Naive thymus-derived CD8-positive, alpha-beta T cell (primary cell): ENCODE results near the gene PRODH2. TPM values are rescaled to one million over a fixed set of nuclear protein-coding genes. Genes with fewer than 3 reads are reported as not detected.
A peak's percentile ranks its signal among the peaks of the same experiment; 100 is the strongest.

Experiments used
- ATAC-seq, 2 donors: fragments of 150-1000 bp; cut with Tn5 transposase in 1 of 2; sonication (Bioruptor Pico), chemical (Tn5 transposase) in 1 of 2; 1 replicate in 1 of 2; 2 replicates in 1 of 2; pipeline ENCODE4 v1.10.0; 2021; ENCODE audit warnings: mild to moderate bottlenecking in 2 of 2, moderate library complexity in 2 of 2
- POLR2A ChIA-PET: fragments of 350-600 bp; sonication (Branson Sonifier 250); formaldehyde crosslinking; loops from one replicate; lab custom pipeline; 2021; ENCODE audit warnings: antibody characterized with exemption; lab: Charles Lee
- DNase-seq, 10 donors: peaks; one replicate each; pipeline versions ENCODE4 v3.0.0 to v3.0.0-alpha.2; 2020 to 2022
- H3K27ac Mint-ChIP-seq, 10 donors: one replicate each; pipeline ENCODE4 v1.8.0; 2020 to 2022; ENCODE audit warnings: mild to moderate bottlenecking in 10 of 10, mixed read lengths in 10 of 10, moderate library complexity in 4 of 10, inconsistent platforms in 1 of 10
- H3K27me3 Mint-ChIP-seq, 5 donors: one replicate each; pipeline ENCODE4 v1.8.0; 2021 to 2022; ENCODE audit warnings: mixed read lengths in 5 of 5
- H3K36me3 Mint-ChIP-seq, 3 donors: one replicate each; pipeline ENCODE4 v1.8.0; 2020 to 2022; ENCODE audit warnings: mixed read lengths in 3 of 3, mild to moderate bottlenecking in 2 of 3, inconsistent platforms in 1 of 3
- H3K4me1 Mint-ChIP-seq, 4 donors: one replicate each; pipeline ENCODE4 v1.8.0; 2021 to 2022; ENCODE audit warnings: mixed read lengths in 4 of 4
- H3K4me3 Mint-ChIP-seq, 10 donors: one replicate each; pipeline ENCODE4 v1.8.0; 2020 to 2022; ENCODE audit warnings: mild to moderate bottlenecking in 10 of 10, mixed read lengths in 10 of 10, moderate library complexity in 6 of 10, inconsistent platforms in 1 of 10
- H3K9me3 Mint-ChIP-seq, 9 donors: one replicate each; pipeline ENCODE4 v1.8.0; 2020 to 2022; ENCODE audit warnings: mixed read lengths in 9 of 9, mild to moderate bottlenecking in 3 of 9, inconsistent platforms in 1 of 9, moderate library complexity in 1 of 9
- polyA plus RNA-seq, 3 donors: library from polyadenylated mRNA; unstranded; fragments of 300-500 nt; fragmentation: Illumina TruSeq; gene quantifications; one replicate each; pipeline ENCODE4 v1.2.3, GENCODE V29; 2021
- total RNA-seq, 8 experiments: library from RNA in 2 of 8; stranded (reverse) in 2 of 8; gene quantifications; one replicate each; pipeline ENCODE4 v1.2.3 and lab custom pipeline; 2021 to 2026

Gene PRODH2
- total and polyA plus RNA-seq, 5 experiments from 2014 or later = not detected

GRCh38 chr19:35851213-35852028, 38.8 kb upstream of the PRODH2 start:
- peak overlapping the region; percentile 7 to 47 (median 38) for H3K4me3 Mint-ChIP-seq
- peak in 5 of 10 donors; percentile 19 to 54 (median 32) for DNase-seq
- peaks cover 0 to 2% (median 0%) of the 10 kb centered on the region in 9 donors for H3K9me3 Mint-ChIP-seq
- peak; percentile 59 to 86 for ATAC-seq
- H3K27me3 Mint-ChIP-seq = peaks cover 18 to 77% (median 51%) of the 10 kb centered on the region in 5 donors
- H3K4me1 Mint-ChIP-seq = peaks cover 7 to 13% (median 11%) of the 10 kb centered on the region in 4 donors
- peak overlapping the region in 6 of 10 donors; percentile 29 to 84 (median 76) for H3K27ac Mint-ChIP-seq
- peaks cover 0 to 5% (median 0%) of the 10 kb centered on the region in 3 donors for H3K36me3 Mint-ChIP-seq
- POLR2A ChIA-PET = no interaction called here

- H3K27me3 Mint-ChIP-seq = peaks cover 24 to 76% (median 54%) of the 10 kb centered on the region in 5 donors
These were observed 36.4 kb upstream of the PRODH2 start for GRCh38 chr19:35848919-35849505.

GRCh38 chr19:35848486-35848885, 35.8 kb upstream of the PRODH2 start:
- POLR2A ChIA-PET = no interaction called here
- peak overlapping the region in 1 of 10 donors; percentile 12 for H3K4me3 Mint-ChIP-seq

More at GRCh38 chr19:35848919-35849505, 36.4 kb upstream of the PRODH2 start:
- peaks cover 0 to 3% (median 0%) of the 10 kb centered on the region in 9 donors for H3K9me3 Mint-ChIP-seq
- no peak overlapping the region for H3K27ac Mint-ChIP-seq
- ATAC-seq (no peak), DNase-seq (no peak)
- peaks cover 21 to 28% (median 25%) of the 10 kb centered on the region in 4 donors for H3K4me1 Mint-ChIP-seq
- POLR2A ChIA-PET = no interaction called here
- H3K4me3 Mint-ChIP-seq = no peak overlapping the region
- H3K36me3 Mint-ChIP-seq = peaks cover 0 to 10% (median 9%) of the 10 kb centered on the region in 3 donors

GRCh38 chr19:35847911-35848310, 35.3 kb upstream of the PRODH2 start:
- H3K27ac Mint-ChIP-seq = no peak overlapping the region
- no peak for ATAC-seq
- peaks cover 26 to 84% (median 59%) of the 10 kb centered on the region in 5 donors for H3K27me3 Mint-ChIP-seq
- peaks cover 0 to 8% (median 3%) of the 10 kb centered on the region in 9 donors for H3K9me3 Mint-ChIP-seq
- POLR2A ChIA-PET = no interaction called here
- DNase-seq = no peak
- H3K4me1 Mint-ChIP-seq = peaks cover 21 to 28% (median 24%) of the 10 kb centered on the region in 4 donors
- H3K36me3 Mint-ChIP-seq = peaks cover 0 to 11% (median 10%) of the 10 kb centered on the region in 3 donors
- H3K4me3 Mint-ChIP-seq = peak overlapping the region in 1 of 10 donors; percentile 39

More at GRCh38 chr19:35848486-35848885, 35.8 kb upstream of the PRODH2 start:
- ATAC-seq (no peak), DNase-seq (no peak)
- Mint-ChIP-seq H3K36me3 (peaks cover 0 to 10% (median 9%) of the 10 kb centered on the region in 3 donors), H3K4me1 (peaks cover 21 to 28% (median 25%) of the 10 kb centered on the region in 4 donors), H3K9me3 (peaks cover 0 to 6% (median 0%) of the 10 kb centered on the region in 9 donors), H3K27ac (peak overlapping the region in 1 of 10 donors; percentile 13), H3K27me3 (peaks cover 24 to 81% (median 59%) of the 10 kb centered on the region in 5 donors)

- peaks cover 0 to 15% (median 7%) of the 10 kb centered on the region in 9 donors for H3K9me3 Mint-ChIP-seq
- peak overlapping the region; percentile 26 to 82 (median 62) for H3K4me3 Mint-ChIP-seq
- POLR2A ChIA-PET = no interaction called here
- peaks cover 31 to 82% (median 61%) of the 10 kb centered on the region in 5 donors for H3K27me3 Mint-ChIP-seq
- ATAC-seq (peak; percentile 42 to 48), DNase-seq (no peak)
- H3K36me3 Mint-ChIP-seq = peaks cover 0 to 17% (median 10%) of the 10 kb centered on the region in 3 donors
- H3K4me1 Mint-ChIP-seq = peaks cover 18 to 27% (median 22%) of the 10 kb centered on the region in 4 donors
- H3K27ac Mint-ChIP-seq = no peak overlapping the region
These were observed 33.5 kb upstream of the PRODH2 start for GRCh38 chr19:35846038-35846668.

GRCh38 chr19:35845215-35846037, 32.8 kb upstream of the PRODH2 start:
- ATAC-seq (peak; percentile 46 to 53), DNase-seq (no peak)
- peaks cover 31 to 75% (median 54%) of the 10 kb centered on the region in 5 donors for H3K27me3 Mint-ChIP-seq
- peaks cover 0 to 17% (median 10%) of the 10 kb centered on the region in 3 donors for H3K36me3 Mint-ChIP-seq
- POLR2A ChIA-PET = no interaction called here
- peak overlapping the region; percentile 57 to 84 (median 78) for H3K4me3 Mint-ChIP-seq
- H3K4me1 Mint-ChIP-seq = peaks cover 15 to 21% (median 20%) of the 10 kb centered on the region in 4 donors
- peaks cover 0 to 15% (median 7%) of the 10 kb centered on the region in 9 donors for H3K9me3 Mint-ChIP-seq
- H3K27ac Mint-ChIP-seq = peak overlapping the region in 3 of 10 donors; percentile 41 to 49 (median 47)

- H3K4me3 Mint-ChIP-seq = peak overlapping the region; percentile 57 to 84 (median 78)
- peaks cover 0 to 17% (median 10%) of the 10 kb centered on the region in 3 donors for H3K36me3 Mint-ChIP-seq
- POLR2A ChIA-PET = no interaction called here
- DNase-seq (no peak), ATAC-seq (no peak)
- peaks cover 31 to 72% (median 54%) of the 10 kb centered on the region in 5 donors for H3K27me3 Mint-ChIP-seq
- peaks cover 0 to 20% (median 7%) of the 10 kb centered on the region in 9 donors for H3K9me3 Mint-ChIP-seq
- peak overlapping the region in 3 of 10 donors; percentile 41 to 47 (median 46) for H3K27ac Mint-ChIP-seq
- H3K4me1 Mint-ChIP-seq = peaks cover 15 to 21% (median 20%) of the 10 kb centered on the region in 4 donors
These were observed 32.0 kb upstream of the PRODH2 start for GRCh38 chr19:35844482-35845214.

GRCh38 chr19:35843676-35844481, 31.2 kb upstream of the PRODH2 start:
- Mint-ChIP-seq H3K4me3 (peak overlapping the region in 5 of 10 donors; percentile 17 to 74 (median 48)), H3K4me1 (peaks cover 15 to 21% (median 20%) of the 10 kb centered on the region in 4 donors), H3K27ac (no peak overlapping the region), H3K27me3 (peaks cover 32 to 65% (median 51%) of the 10 kb centered on the region in 5 donors), H3K9me3 (peaks cover 0 to 23% (median 9%) of the 10 kb centered on the region in 9 donors), H3K36me3 (peaks cover 0 to 20% (median 10%) of the 10 kb centered on the region in 3 donors)
- DNase-seq = no peak
- no peak for ATAC-seq
- POLR2A ChIA-PET = no interaction called here

- POLR2A ChIA-PET = no interaction called here
- H3K4me3 Mint-ChIP-seq = no peak overlapping the region
These were observed 30.1 kb upstream of the PRODH2 start for GRCh38 chr19:35842666-35843272.

More at GRCh38 chr19:35842666-35843272, 30.1 kb upstream of the PRODH2 start:
- peaks cover 30 to 54% (median 47%) of the 10 kb centered on the region in 5 donors for H3K27me3 Mint-ChIP-seq
- H3K36me3 Mint-ChIP-seq = peaks cover 0 to 21% (median 10%) of the 10 kb centered on the region in 3 donors
- H3K27ac Mint-ChIP-seq = peak overlapping the region in 1 of 10 donors; percentile 3
- H3K9me3 Mint-ChIP-seq = peaks cover 0 to 24% (median 11%) of the 10 kb centered on the region in 9 donors
- DNase-seq (no peak), ATAC-seq (no peak)
- peaks cover 15 to 21% (median 20%) of the 10 kb centered on the region in 4 donors for H3K4me1 Mint-ChIP-seq
